WTC11 (cell line): ENCODE data around the gene NUDT22. TPM values are rescaled to one million over a fixed set of nuclear protein-coding genes. Genes with fewer than 3 reads are reported as not detected.

Experiments used
- ATAC-seq: fragments of 200-7000 bp; cut with Tn5 transposase; 2 replicates; pipeline ENCODE4 v1.10.0; 2021; ENCODE audit warnings: mild to moderate bottlenecking, moderate library complexity
- CTCF ChIA-PET: fragments of 300-600 bp; sonication (Branson Sonifier 250); formaldehyde crosslinking; loops from one replicate; lab custom pipeline; 2021; ENCODE audit warnings: antibody characterized with exemption; lab: Charles Lee
- POLR2A ChIA-PET: fragments of 350-600 bp; sonication (Branson Sonifier 250); formaldehyde crosslinking; loops from one replicate; lab custom pipeline; 2021; ENCODE audit warnings: antibody characterized with exemption; lab: Charles Lee
- DNase-seq: peaks from one replicate; pipeline ENCODE4 v3.0.0; 2021; ENCODE audit warnings: low spot score
- H3K27ac Mint-ChIP-seq: 2 replicates; pipeline ENCODE4 v1.8.0; 2021; ENCODE audit warnings: mixed read lengths
- H3K27me3 Mint-ChIP-seq: 2 replicates; pipeline ENCODE4 v1.8.0; 2021; ENCODE audit warnings: low read depth, mild to moderate bottlenecking, moderate library complexity, mixed read lengths
- H3K36me3 Mint-ChIP-seq: 2 replicates; pipeline ENCODE4 v1.8.0; 2021; ENCODE audit warnings: mixed read lengths
- H3K4me1 Mint-ChIP-seq: 2 replicates; pipeline ENCODE4 v1.8.0; 2022; ENCODE audit warnings: mixed read lengths
- H3K4me3 Mint-ChIP-seq: 2 replicates; pipeline ENCODE4 v1.8.0; 2021; ENCODE audit warnings: mild to moderate bottlenecking, moderate library complexity, mixed read lengths
- H3K9me3 Mint-ChIP-seq: 2 replicates; pipeline ENCODE4 v1.8.0; 2021; ENCODE audit warnings: mixed read lengths
- ATF1 ChIP-seq: sonication (generic); formaldehyde crosslinking; IDR thresholded peaks from 2 replicates; pipeline ENCODE4 v1.8.1; 2023; ENCODE audit warnings: mild to moderate bottlenecking, moderate library complexity, missing genetic modification reagents
- ETV6 ChIP-seq: sonication (generic); formaldehyde crosslinking; IDR thresholded peaks from 2 replicates; pipeline ENCODE4 v1.8.1; 2022; ENCODE audit warnings: mild to moderate bottlenecking, missing genetic modification reagents
- FOXP1 ChIP-seq: sonication (generic); formaldehyde crosslinking; IDR thresholded peaks from 2 replicates; pipeline ENCODE4 v1.8.0; 2022; ENCODE audit warnings: missing genetic modification reagents, mild to moderate bottlenecking, moderate library complexity, borderline replicate concordance
- GTF2I ChIP-seq: fragments of 250-450 bp; sonication (Bioruptor Pico); conservative IDR thresholded peaks from 2 replicates; pipeline ENCODE4 v1.4.0; 2021; ENCODE audit warnings: mild to moderate bottlenecking
- IRF2 ChIP-seq: sonication (generic); formaldehyde crosslinking; IDR thresholded peaks from 2 replicates; pipeline ENCODE4 v1.8.0; 2022; ENCODE audit warnings: low read depth, missing genetic modification reagents, borderline replicate concordance
- NFYB ChIP-seq: sonication (generic); formaldehyde crosslinking; conservative IDR thresholded peaks from 2 replicates; pipeline ENCODE4 v1.8.0; 2022; ENCODE audit warnings: low read depth, missing genetic modification reagents
- NR2C2 ChIP-seq: sonication (generic); formaldehyde crosslinking; IDR thresholded peaks from 2 replicates; pipeline ENCODE4 v1.8.0; 2022; ENCODE audit warnings: mild to moderate bottlenecking, missing genetic modification reagents
- NR3C1 ChIP-seq: sonication (generic); formaldehyde crosslinking; conservative IDR thresholded peaks from 2 replicates; pipeline ENCODE4 v1.8.1; 2023; ENCODE audit warnings: low read depth, mild to moderate bottlenecking, missing genetic modification reagents
- PRRX2 ChIP-seq: fragments of 250-450 bp; sonication (Bioruptor Pico); IDR thresholded peaks from 2 replicates; pipeline ENCODE4 v1.8.0; 2021; ENCODE audit warnings: mild to moderate bottlenecking
- ZNF423 ChIP-seq: fragments of 250-450 bp; sonication (Bioruptor Pico); IDR thresholded peaks from 2 replicates; pipeline ENCODE4 v2.1.2; 2022; ENCODE audit warnings: mild to moderate bottlenecking, moderate library complexity
- total RNA-seq: library from RNA; stranded (reverse); gene quantifications from 3 replicates; pipeline ENCODE4 v1.2.3, GENCODE V29; 2021
- TF ChIP-seq, protein P1 (sequence below): sonication (generic); formaldehyde crosslinking; IDR thresholded peaks from 2 replicates; pipeline ENCODE4 v1.8.1; 2022; ENCODE audit warnings: low read depth, missing genetic modification reagents, borderline replicate concordance

NUDT22 gene
- total RNA-seq, 1 experiment from 2014 or later: 64.4 TPM

DNA sequence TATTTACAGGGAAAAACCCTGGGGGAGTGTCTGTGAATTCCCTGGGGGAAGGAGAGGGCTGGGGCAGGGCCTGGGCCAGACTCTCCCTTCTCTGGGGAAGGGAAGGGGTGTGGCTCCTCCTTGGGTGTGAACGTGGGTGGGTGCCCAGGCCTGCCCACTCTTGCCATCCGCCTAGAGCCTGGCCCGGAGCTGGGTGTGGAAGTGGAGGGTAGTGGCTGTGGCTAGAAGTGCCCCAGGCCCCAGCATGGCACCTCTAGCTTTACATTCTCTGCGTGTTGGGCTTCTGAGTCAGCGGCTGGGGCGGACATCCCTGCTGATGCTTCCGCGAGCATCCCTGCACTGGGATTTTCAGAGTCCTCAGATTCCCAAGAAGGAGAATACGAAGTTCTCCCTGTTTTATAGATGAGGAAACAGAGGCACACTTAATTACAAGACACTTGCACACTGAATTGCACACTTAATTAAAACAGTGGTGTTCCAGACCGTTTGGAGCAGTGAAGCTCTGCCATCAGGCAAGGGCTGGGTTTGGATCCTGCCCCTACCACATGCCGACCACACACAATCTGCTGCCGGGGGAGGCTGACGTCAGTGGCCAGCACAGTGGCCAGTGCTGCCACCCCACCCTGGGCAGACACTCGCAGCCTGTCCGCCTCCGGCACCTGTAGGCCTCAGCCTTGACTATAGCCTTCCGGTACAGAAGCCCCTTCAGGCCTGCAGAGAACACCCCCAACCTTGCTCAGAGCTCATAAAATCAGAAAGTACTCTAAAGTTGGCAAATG is 50.8 kb downstream of the NUDT22 start (continued):
- TF ChIP-seq, protein P1, sequence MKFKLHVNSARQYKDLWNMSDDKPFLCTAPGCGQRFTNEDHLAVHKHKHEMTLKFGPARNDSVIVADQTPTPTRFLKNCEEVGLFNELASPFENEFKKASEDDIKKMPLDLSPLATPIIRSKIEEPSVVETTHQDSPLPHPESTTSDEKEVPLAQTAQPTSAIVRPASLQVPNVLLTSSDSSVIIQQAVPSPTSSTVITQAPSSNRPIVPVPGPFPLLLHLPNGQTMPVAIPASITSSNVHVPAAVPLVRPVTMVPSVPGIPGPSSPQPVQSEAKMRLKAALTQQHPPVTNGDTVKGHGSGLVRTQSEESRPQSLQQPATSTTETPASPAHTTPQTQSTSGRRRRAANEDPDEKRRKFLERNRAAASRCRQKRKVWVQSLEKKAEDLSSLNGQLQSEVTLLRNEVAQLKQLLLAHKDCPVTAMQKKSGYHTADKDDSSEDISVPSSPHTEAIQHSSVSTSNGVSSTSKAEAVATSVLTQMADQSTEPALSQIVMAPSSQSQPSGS (CRISPR knock-in tag): no peak
- TF ChIP-seq ZNF423 (CRISPR knock-in tag) (no peak), NFYB (CRISPR knock-in tag) (no peak), ATF1 (CRISPR knock-in tag) (no peak), GTF2I (no peak), NR3C1 (no peak)

DNA sequence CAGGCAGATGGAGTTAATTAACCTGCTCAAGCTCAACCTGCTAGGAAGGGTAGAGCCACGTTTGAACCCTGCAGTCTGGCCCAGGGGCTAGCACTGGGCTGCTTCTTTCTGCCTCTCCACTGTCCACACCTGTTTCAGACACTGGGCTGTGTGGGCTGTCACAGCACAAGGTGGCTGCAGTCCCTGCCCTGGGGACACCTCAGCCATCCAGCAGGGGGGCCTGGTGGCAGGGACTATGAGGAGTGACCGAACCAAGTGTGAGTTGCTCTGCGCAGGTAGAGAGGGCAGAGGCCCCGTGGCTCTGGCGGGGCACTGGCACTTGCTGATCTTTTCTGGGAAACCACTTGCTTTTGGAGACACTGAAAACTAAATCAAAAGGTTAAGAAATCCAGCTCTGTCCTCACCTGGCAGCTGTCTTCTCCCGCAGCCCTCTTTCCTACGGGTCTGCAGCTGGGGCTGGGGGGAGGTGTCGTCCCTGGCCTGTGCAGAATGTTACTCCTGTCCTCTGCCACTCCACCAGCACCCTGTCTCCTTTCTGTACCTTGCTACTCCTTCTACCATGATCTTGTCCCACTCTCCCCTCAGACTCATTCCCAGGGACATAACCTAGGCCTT is 52.6 kb downstream of the NUDT22 start:
- DNase-seq (no peak), ATAC-seq (no peak)
- Mint-ChIP-seq H3K36me3 (peaks cover 12% of the 10 kb centered on the region), H3K4me3 (no peak overlapping the region), H3K27me3 (no peaks in the 10 kb centered on the region), H3K4me1 (peaks cover 19% of the 10 kb centered on the region), H3K9me3 (no peaks in the 10 kb centered on the region), H3K27ac (peak overlapping the region; percentile 12; the same call in 1 of the 2 replicates)
- no peak for TF ChIP-seq IRF2 (CRISPR knock-in tag)
- TF ChIP-seq PRRX2 (CRISPR knock-in tag): no peak
- TF ChIP-seq NR2C2 (CRISPR knock-in tag): no peak
- TF ChIP-seq FOXP1 (CRISPR knock-in tag): no peak
- TF ChIP-seq ETV6 (CRISPR knock-in tag): no peak
- CTCF ChIA-PET: interaction anchor here (0.6 to 4.0 kb wide), 8 partner anchors 8 to 441 kb away, joined by 3 to 24 read pairs (median 4); partner anchors contain the start of genes CATSPERZ, ESRRA, KCNK4 and PLCB3
- POLR2A ChIA-PET: no interaction called here

Other genes starting within 250 kb of the NUDT22 start
- gene OTUB1, start 239.8 kb upstream of the NUDT22 start, total RNA-seq: 94.3 to 112 TPM (median 99.3 TPM) in 3 replicates
- 0.14 to 0.20 TPM (median 0.16 TPM) in 3 replicates for gene FLRT1, start 190.3 kb upstream of the NUDT22 start, total RNA-seq
- 36.9 to 54.4 TPM (median 52.9 TPM) in 3 replicates for gene MACROD1, start 60.2 kb upstream of the NUDT22 start, total RNA-seq
- gene STIP1, start 40.1 kb upstream of the NUDT22 start, total RNA-seq: 291 to 296 TPM (median 296 TPM) in 3 replicates
- 3.8 to 8.2 TPM (median 3.8 TPM) in 3 replicates for gene FERMT3, start 19.6 kb upstream of the NUDT22 start, total RNA-seq
- 52.3 to 58.8 TPM (median 53.2 TPM) in 3 replicates for gene TRPT1, start 88 bp upstream of the NUDT22 start, total RNA-seq
- gene DNAJC4, start 4.3 kb downstream of the NUDT22 start, total RNA-seq: 26.0 to 27.2 TPM (median 27.1 TPM) in 3 replicates
- gene VEGFB, start 8.3 kb downstream of the NUDT22 start, total RNA-seq: 51.7 to 62.2 TPM (median 59.7 TPM) in 3 replicates
- 57.2 to 65.9 TPM (median 61.7 TPM) in 3 replicates for gene FKBP2, start 14.8 kb downstream of the NUDT22 start, total RNA-seq
- 435 to 471 TPM (median 458 TPM) in 3 replicates for gene PPP1R14B, start 20.7 kb downstream of the NUDT22 start, total RNA-seq
- 80.0 to 97.4 TPM (median 82.2 TPM) in 3 replicates for gene PLCB3, start 25.3 kb downstream of the NUDT22 start, total RNA-seq
- 30.5 to 34.7 TPM (median 31.3 TPM) in 3 replicates for gene BAD, start 58.4 kb downstream of the NUDT22 start, total RNA-seq
- 51.1 to 53.8 TPM (median 51.8 TPM) in 3 replicates for gene GPR137, start 59.6 kb downstream of the NUDT22 start, total RNA-seq
- gene KCNK4, start 65.0 kb downstream of the NUDT22 start, total RNA-seq: 0.25 to 0.74 TPM (median 0.48 TPM) in 3 replicates
- 1.1 to 2.5 TPM (median 2.0 TPM) in 3 replicates for gene CATSPERZ, start 74.1 kb downstream of the NUDT22 start, total RNA-seq
- gene ESRRA, start 79.2 kb downstream of the NUDT22 start, total RNA-seq: 56.3 to 81.9 TPM (median 59.1 TPM) in 3 replicates
- 285 to 321 TPM (median 314 TPM) in 3 replicates for gene TRMT112, start 91.3 kb downstream of the NUDT22 start, total RNA-seq
- 255 to 293 TPM (median 282 TPM) in 3 replicates for gene PRDX5, start 91.8 kb downstream of the NUDT22 start, total RNA-seq
- gene CCDC88B, start 113.9 kb downstream of the NUDT22 start, total RNA-seq: 17.0 to 22.0 TPM (median 19.9 TPM) in 3 replicates
- gene RPS6KA4, start 132.9 kb downstream of the NUDT22 start, total RNA-seq: 16.8 to 18.3 TPM (median 18.3 TPM) in 3 replicates